H1 (cell line): Measurements from ENCODE around the gene FUT2. TPM values are rescaled to one million over a fixed set of nuclear protein-coding genes. Genes with fewer than 3 reads are reported as not detected.

ENCODE experiments used
- CTCF ChIA-PET: fragments of 300-600 bp; sonication (Branson Sonifier 250); formaldehyde crosslinking; loops from one replicate; lab custom pipeline; 2021; ENCODE audit not compliant: partially characterized antibody; lab: Charles Lee
- POLR2A ChIA-PET: fragments of 300-600 bp; sonication (Branson Sonifier 250); formaldehyde crosslinking; loops from one replicate; lab custom pipeline; 2021; ENCODE audit warnings: inconsistent platforms; ENCODE audit not compliant: partially characterized antibody; lab: Charles Lee
- DNase-seq, 2 experiments: peaks; one replicate each; pipeline versions ENCODE4 v3.0.0 to v3.0.0-alpha.2; 2010 to 2022; ENCODE audit warnings: low spot score in 2 of 2, low read depth in 1 of 2, mixed read lengths in 1 of 2
- FAIRE-seq: peaks from 2 replicates; lab custom pipeline; 2011; peaks lifted over from hg19 to GRCh38; lab: Jason Lieb, UNC
- H2AFZ ChIP-seq: 2 replicates; pipeline ENCODE4 v1.8.1; 2012; ENCODE audit warnings: low read length, inconsistent platforms
- H2AK5ac ChIP-seq: 2 replicates; pipeline ENCODE4 v1.6.1; 2013; ENCODE audit warnings: low read depth, low read length
- H2BK120ac ChIP-seq: replicated peaks from 2 replicates; pipeline ENCODE3; 2013; ENCODE audit warnings: low read depth, low read length, inconsistent platforms
- H2BK12ac ChIP-seq: 2 replicates; pipeline ENCODE4 v1.6.1; 2013; ENCODE audit warnings: low read depth, low read length
- H2BK15ac ChIP-seq: 2 replicates; pipeline ENCODE4 v1.6.1; 2013; ENCODE audit warnings: low read length
- H2BK20ac ChIP-seq: 2 replicates; pipeline ENCODE4 v1.6.1; 2013; ENCODE audit warnings: low read length
- H2BK5ac ChIP-seq: 2 replicates; pipeline ENCODE4 v1.6.1; 2013; ENCODE audit warnings: low read depth, low read length
- H3K14ac ChIP-seq: 2 replicates; pipeline ENCODE4 v1.6.1; 2013; ENCODE audit warnings: inconsistent platforms; ENCODE audit not compliant: insufficient read length
- H3K18ac ChIP-seq: 2 replicates; pipeline ENCODE4 v1.6.1; 2013; ENCODE audit warnings: low read length; ENCODE audit errors: extremely low read depth
- H3K23ac ChIP-seq: 2 replicates; pipeline ENCODE4 v1.6.1; 2013; ENCODE audit warnings: inconsistent platforms; ENCODE audit not compliant: insufficient read length
- H3K23me2 ChIP-seq: 2 replicates; pipeline ENCODE4 v1.6.1; 2013; ENCODE audit warnings: low read depth, low read length
- H3K27ac ChIP-seq: 2 replicates; pipeline ENCODE4 v1.6.1; 2011; ENCODE audit warnings: low read depth, low read length, inconsistent platforms
- H3K27me3 ChIP-seq, 4 experiments: replicated peaks in 1 of 4; 1 replicate in 1 of 4; 2 replicates in 3 of 4; pipeline versions ENCODE4 v1.6.1 to v1.8.1; 2011 to 2013; ENCODE audit warnings: low read length in 3 of 4, mild to moderate bottlenecking in 3 of 4, inconsistent platforms in 2 of 4, mixed read lengths in 2 of 4, moderate library complexity in 1 of 4; ENCODE audit not compliant: control insufficient read depth in 3 of 4, insufficient read depth in 3 of 4; ENCODE audit errors: extremely low read depth in 1 of 4
- H3K36me3 ChIP-seq, 4 experiments: 2 replicates each; pipeline versions ENCODE4 v1.6.1 to v1.8.1; 2011 to 2013; ENCODE audit warnings: mild to moderate bottlenecking in 4 of 4, low read length in 3 of 4, moderate library complexity in 2 of 4, control low read depth in 1 of 4, inconsistent platforms in 1 of 4; ENCODE audit not compliant: insufficient read depth in 4 of 4, control insufficient read depth in 2 of 4
- H3K4ac ChIP-seq: replicated peaks from 2 replicates; pipeline ENCODE3; 2013; ENCODE audit warnings: low read length, low read depth, mixed read lengths, inconsistent platforms; ENCODE audit not compliant: insufficient read length
- H3K4me1 ChIP-seq, 4 experiments: replicated peaks in 1 of 4; 1 replicate in 1 of 4; 2 replicates in 3 of 4; pipeline versions ENCODE4 v1.6.1 to v1.8.1; 2011 to 2013; ENCODE audit warnings: low read length in 3 of 4, inconsistent platforms in 2 of 4, mixed read lengths in 1 of 4; ENCODE audit not compliant: insufficient read depth in 4 of 4, control insufficient read depth in 3 of 4
- H3K4me2 ChIP-seq, 2 experiments: 2 replicates each; pipeline versions ENCODE4 v1.6.1 to v1.8.1; 2011 to 2013; ENCODE audit warnings: low read depth in 2 of 2, low read length in 2 of 2, control low read depth in 1 of 2, inconsistent platforms in 1 of 2, mild to moderate bottlenecking in 1 of 2; ENCODE audit not compliant: insufficient read depth in 1 of 2
- H3K4me3 ChIP-seq, 4 experiments: fragments of 200-600, 300-600 bp in 1 of 4; sonication (generic), shearing (Covaris generic), sonication (Bioruptor Twin) in 1 of 4; 2 replicates each; pipeline versions ENCODE4 v1.5.1 to v1.8.1; 2011 to 2016; ENCODE audit warnings: low read length in 4 of 4, low read depth in 3 of 4, control low read depth in 2 of 4, inconsistent platforms in 2 of 4, mild to moderate bottlenecking in 2 of 4, mixed read lengths in 1 of 4, moderate library complexity in 1 of 4; ENCODE audit not compliant: insufficient read depth in 2 of 4; ENCODE audit errors: extremely low read depth in 1 of 4
- H3K56ac ChIP-seq: replicated peaks from 2 replicates; pipeline ENCODE3; 2013; ENCODE audit warnings: low read depth, mild to moderate bottlenecking, mixed read lengths, low read length, inconsistent platforms; ENCODE audit not compliant: insufficient read length
- H3K79me1 ChIP-seq: 2 replicates; pipeline ENCODE4 v1.6.1; 2013; ENCODE audit warnings: low read depth, low read length, control low read depth
- H3K79me2 ChIP-seq, 2 experiments: 2 replicates each; pipeline versions ENCODE4 v1.6.1 to v1.8.1; 2012 to 2013; ENCODE audit warnings: low read length in 2 of 2, mild to moderate bottlenecking in 2 of 2, inconsistent platforms in 1 of 2; ENCODE audit not compliant: insufficient read depth in 2 of 2, control insufficient read depth in 1 of 2
- H3K9ac ChIP-seq, 4 experiments: replicated peaks in 1 of 4; 1 replicate in 1 of 4; 2 replicates in 3 of 4; pipeline versions ENCODE4 v1.6.1 to v1.8.1; 2011 to 2013; ENCODE audit warnings: low read depth in 3 of 4, low read length in 3 of 4, control low read depth in 2 of 4, mild to moderate bottlenecking in 2 of 4, moderate library complexity in 2 of 4, inconsistent platforms in 1 of 4; ENCODE audit errors: extremely low read depth in 1 of 4
- H3K9me3 ChIP-seq, 2 experiments: 2 replicates each; pipeline versions ENCODE4 v1.6.1 to v1.8.1; 2012 to 2013; ENCODE audit warnings: mild to moderate bottlenecking in 2 of 2, moderate library complexity in 2 of 2, control low read depth in 1 of 2, inconsistent platforms in 1 of 2, low read depth in 1 of 2, low read length in 1 of 2, mixed read lengths in 1 of 2; ENCODE audit not compliant: insufficient read depth in 2 of 2
- H4K20me1 ChIP-seq, 2 experiments: replicated peaks in 1 of 2; 2 replicates each; pipeline versions ENCODE3 to v1.8.1; 2011 to 2013; ENCODE audit warnings: inconsistent platforms in 2 of 2, low read length in 2 of 2, mild to moderate bottlenecking in 1 of 2; ENCODE audit not compliant: insufficient read depth in 2 of 2, control insufficient read depth in 1 of 2
- H4K5ac ChIP-seq: 2 replicates; pipeline ENCODE4 v1.6.1; 2013; ENCODE audit warnings: low read length, low read depth, mixed read lengths, inconsistent platforms; ENCODE audit not compliant: insufficient read length
- H4K8ac ChIP-seq: 2 replicates; pipeline ENCODE4 v1.8.0; 2013; ENCODE audit warnings: mild to moderate bottlenecking, moderate library complexity, low read length, inconsistent platforms; ENCODE audit not compliant: insufficient read depth; ENCODE audit errors: extremely low read depth
- H4K91ac ChIP-seq: replicated peaks from 2 replicates; pipeline ENCODE3; 2013; ENCODE audit warnings: low read length, mixed read lengths, inconsistent platforms; ENCODE audit not compliant: insufficient read length
- KDM1A ChIP-seq: fragments of 200-600, 300-600 bp; sonication (generic); IDR thresholded peaks from 2 replicates; pipeline ENCODE4 v1.7.1; 2016; ENCODE audit warnings: mild to moderate bottlenecking, low read length, borderline replicate concordance
- MAFK ChIP-seq: IDR thresholded peaks from 2 replicates; pipeline ENCODE4 v1.6.1; 2012; ENCODE audit warnings: low read depth, mild to moderate bottlenecking, improper control_type of control experiment, low read length
- SP1 ChIP-seq: IDR thresholded peaks from 2 replicates; pipeline ENCODE4 v1.6.1; 2011; ENCODE audit warnings: low read depth, low read length
- WGBS, 2 experiments: shearing (Covaris generic) in 1 of 2; methylation state at CpG; one replicate each; pipeline versions ENCODE4 v1.1.6 to v1.1.7; 2013 to 2015; ENCODE audit warnings: low lambda C conversion rate in 2 of 2, mixed read lengths in 2 of 2, inconsistent platforms in 1 of 2, low coverage in 1 of 2, missing lambda C conversion rate in 1 of 2; ENCODE audit not compliant: insufficient replicate concordance in 2 of 2, insufficient coverage in 1 of 2, insufficient read length in 1 of 2; ENCODE audit errors: extremely low coverage in 1 of 2, missing lambda C conversion rate in 1 of 2; 5-methylcytosine and 5-hydroxymethylcytosine counted together
- polyA plus RNA-seq, 7 experiments: library from polyadenylated mRNA; depleted of rRNA in 3 of 7; stranded (reverse) in 5 of 7; unstranded in 2 of 7; fragments of >200 nt in 5 of 7; fragments of 200-250 nt in 2 of 7; gene quantifications; 1 replicate in 5 of 7; 2 replicates in 1 of 7; 4 replicates in 1 of 7; pipeline versions ENCODE4 v1.2.1 to v1.2.3, GENCODE V29; 2011 to 2013; ENCODE audit warnings: missing spikeins in 2 of 7, mixed read lengths in 2 of 7
- total RNA-seq: library from RNA; stranded (reverse); fragmentation: NEBNext Ultra II Directional; extraction: Animal tissue kit (Norgen Biotek cat#: 25700); gene quantifications from 2 replicates; pipeline ENCODE4 v1.2.1, GENCODE V29; 2021

FUT2 gene
- total and polyA plus RNA-seq, 2 of the 8 experiments (the other 6 are each of a cell fraction or from before 2014, with no cell fraction given) = 5.0 to 5.6 TPM

DNA sequence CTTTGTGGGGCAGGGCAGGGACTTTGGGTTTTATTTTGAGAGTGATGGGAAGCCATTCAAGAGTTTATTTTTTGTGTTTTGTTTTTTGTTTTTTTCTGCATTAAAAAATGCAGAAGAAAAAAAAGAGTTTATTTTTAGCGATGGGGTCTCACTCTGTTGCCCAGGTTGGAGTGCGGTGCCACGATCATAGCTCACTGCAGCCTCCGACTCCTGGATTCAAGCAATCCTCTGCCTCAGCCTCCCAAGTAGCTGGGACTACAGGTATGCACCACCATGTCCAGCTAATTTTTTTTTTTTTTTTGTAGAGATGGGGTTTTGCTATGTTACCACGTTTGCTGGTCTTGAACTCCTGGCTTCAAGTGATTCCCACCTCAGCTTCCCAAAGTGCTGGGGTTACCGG is 37.3 kb upstream of the FUT2 start:
- H3K56ac ChIP-seq = no peak overlapping the region
- no peak overlapping the region for H3K14ac ChIP-seq
- ChIA-PET CTCF (interaction anchor here (0.7 to 3.0 kb wide), 3 partner anchors 13 to 166 kb away, joined by 4 to 9 read pairs (median 4); partner anchors contain the start of gene CA11), POLR2A (interaction anchor here (1.0 kb wide), 1 partner anchor 89 kb away, joined by 4 read pairs; no protein-coding TSS in a partner anchor)
- no peak overlapping the region for H3K23ac ChIP-seq
- H4K20me1 ChIP-seq = no peaks in the 10 kb centered on the region
- H3K27me3 ChIP-seq = no peaks in the 10 kb centered on the region; a peak in 1 of 7 replicates
- H3K4me2 ChIP-seq = no peak overlapping the region
- H4K5ac ChIP-seq = no peak overlapping the region
- no peaks in the 10 kb centered on the region; a peak in 1 of 7 replicates for H3K4me1 ChIP-seq
- H3K9ac ChIP-seq = no peak overlapping the region
- no peak overlapping the region for H2BK15ac ChIP-seq
- no peak overlapping the region for H3K27ac ChIP-seq
- no peaks in the 10 kb centered on the region for H3K79me1 ChIP-seq
- H2AFZ ChIP-seq = no peak overlapping the region
- H2BK20ac ChIP-seq = no peak overlapping the region
- H3K18ac ChIP-seq = no peak overlapping the region
- no peak for TF ChIP-seq MAFK
- no peak for TF ChIP-seq KDM1A
- no peak for TF ChIP-seq SP1
- no peak overlapping the region for H2BK12ac ChIP-seq
- WGBS, 2 experiments = 94% methylated on average over 6 of the region's 6 CpGs; no CpG with 5 or more reads in 1 of the 2 experiments
- no peak overlapping the region for H3K4ac ChIP-seq
- no peaks in the 10 kb centered on the region; a peak in 2 of 4 replicates for H3K9me3 ChIP-seq
- H3K4me3 ChIP-seq = no peak overlapping the region
- H3K36me3 ChIP-seq = no peaks in the 10 kb centered on the region
- no peaks in the 10 kb centered on the region for H3K79me2 ChIP-seq
- no peak overlapping the region for H4K91ac ChIP-seq
- H2AK5ac ChIP-seq = no peak overlapping the region
- H3K23me2 ChIP-seq = no peaks in the 10 kb centered on the region
- peak overlapping the region; percentile 33 for H2BK120ac ChIP-seq
- no peak overlapping the region for H2BK5ac ChIP-seq
- H4K8ac ChIP-seq = no peak overlapping the region
- no peak for FAIRE-seq
- no peak for DNase-seq
